AG09309 (cell line): Measurements from ENCODE around the gene EMX2.

ENCODE experiments used
- DNase-seq: peaks from one replicate; pipeline ENCODE4 v3.0.0-alpha.2; 2010; ENCODE audit warnings: low read depth
- H3K4me3 ChIP-seq: 2 replicates; pipeline ENCODE4 v1.5.1; 2011; ENCODE audit warnings: mild to moderate bottlenecking, low read depth, low read length, moderate library complexity; ENCODE audit not compliant: control insufficient read depth
- TF ChIP-seq, protein P1 (sequence below): IDR thresholded peaks from 2 replicates; pipeline ENCODE4 v1.5.1; 2011; ENCODE audit warnings: mild to moderate bottlenecking, low read depth, low read length, inconsistent platforms; ENCODE audit not compliant: insufficient read depth, control insufficient read depth; ENCODE audit errors: missing control alignments

The EMX2 gene

DNA sequence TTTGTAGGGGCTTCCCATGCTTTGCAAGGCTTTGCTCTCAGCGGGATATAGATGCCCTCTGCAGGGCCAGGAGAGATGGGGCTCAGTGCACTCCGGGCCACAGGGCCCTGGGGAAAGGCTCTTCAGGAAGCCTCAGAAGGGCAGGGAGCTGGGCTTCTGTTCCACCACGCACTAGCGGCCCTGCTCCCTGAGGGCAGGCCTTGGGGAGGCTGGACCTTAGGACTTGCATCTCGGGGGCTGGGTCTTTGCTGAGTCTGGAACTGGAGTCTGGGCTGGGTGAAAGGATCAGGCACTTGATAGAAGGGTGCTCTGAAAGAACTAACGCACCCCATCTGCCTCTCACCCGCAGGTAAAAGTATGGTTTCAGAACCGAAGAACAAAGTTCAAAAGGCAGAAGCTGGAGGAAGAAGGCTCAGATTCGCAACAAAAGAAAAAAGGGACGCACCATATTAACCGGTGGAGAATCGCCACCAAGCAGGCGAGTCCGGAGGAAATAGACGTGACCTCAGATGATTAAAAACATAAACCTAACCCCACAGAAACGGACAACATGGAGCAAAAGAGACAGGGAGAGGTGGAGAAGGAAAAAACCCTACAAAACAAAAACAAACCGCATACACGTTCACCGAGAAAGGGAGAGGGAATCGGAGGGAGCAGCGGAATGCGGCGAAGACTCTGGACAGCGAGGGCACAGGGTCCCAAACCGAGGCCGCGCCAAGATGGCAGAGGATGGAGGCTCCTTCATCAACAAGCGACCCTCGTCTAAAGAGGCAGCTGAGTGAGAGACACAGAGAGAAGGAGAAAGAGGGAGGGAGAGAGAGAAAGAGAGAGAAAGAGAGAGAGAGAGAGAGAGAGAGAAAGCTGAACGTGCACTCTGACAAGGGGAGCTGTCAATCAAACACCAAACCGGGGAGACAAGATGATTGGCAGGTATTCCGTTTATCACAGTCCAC, 5.4 kb downstream of the EMX2 start:
- DNase-seq: no peak
- TF ChIP-seq, protein P1, sequence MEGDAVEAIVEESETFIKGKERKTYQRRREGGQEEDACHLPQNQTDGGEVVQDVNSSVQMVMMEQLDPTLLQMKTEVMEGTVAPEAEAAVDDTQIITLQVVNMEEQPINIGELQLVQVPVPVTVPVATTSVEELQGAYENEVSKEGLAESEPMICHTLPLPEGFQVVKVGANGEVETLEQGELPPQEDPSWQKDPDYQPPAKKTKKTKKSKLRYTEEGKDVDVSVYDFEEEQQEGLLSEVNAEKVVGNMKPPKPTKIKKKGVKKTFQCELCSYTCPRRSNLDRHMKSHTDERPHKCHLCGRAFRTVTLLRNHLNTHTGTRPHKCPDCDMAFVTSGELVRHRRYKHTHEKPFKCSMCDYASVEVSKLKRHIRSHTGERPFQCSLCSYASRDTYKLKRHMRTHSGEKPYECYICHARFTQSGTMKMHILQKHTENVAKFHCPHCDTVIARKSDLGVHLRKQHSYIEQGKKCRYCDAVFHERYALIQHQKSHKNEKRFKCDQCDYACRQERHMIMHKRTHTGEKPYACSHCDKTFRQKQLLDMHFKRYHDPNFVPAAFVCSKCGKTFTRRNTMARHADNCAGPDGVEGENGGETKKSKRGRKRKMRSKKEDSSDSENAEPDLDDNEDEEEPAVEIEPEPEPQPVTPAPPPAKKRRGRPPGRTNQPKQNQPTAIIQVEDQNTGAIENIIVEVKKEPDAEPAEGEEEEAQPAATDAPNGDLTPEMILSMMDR: no peak
- H3K4me3 ChIP-seq: no peak overlapping the region

DNA sequence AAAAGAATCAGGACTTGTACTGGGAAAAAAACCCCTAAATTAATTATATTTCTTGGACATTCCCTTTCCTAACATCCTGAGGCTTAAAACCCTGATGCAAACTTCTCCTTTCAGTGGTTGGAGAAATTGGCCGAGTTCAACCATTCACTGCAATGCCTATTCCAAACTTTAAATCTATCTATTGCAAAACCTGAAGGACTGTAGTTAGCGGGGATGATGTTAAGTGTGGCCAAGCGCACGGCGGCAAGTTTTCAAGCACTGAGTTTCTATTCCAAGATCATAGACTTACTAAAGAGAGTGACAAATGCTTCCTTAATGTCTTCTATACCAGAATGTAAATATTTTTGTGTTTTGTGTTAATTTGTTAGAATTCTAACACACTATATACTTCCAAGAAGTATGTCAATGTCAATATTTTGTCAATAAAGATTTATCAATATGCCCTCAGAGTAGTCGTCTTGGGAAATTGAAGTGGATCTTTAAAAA, 6.6 kb downstream of the EMX2 start:
- TF ChIP-seq, protein P1: no peak
- DNase-seq: no peak
- no peak overlapping the region for H3K4me3 ChIP-seq

DNA sequence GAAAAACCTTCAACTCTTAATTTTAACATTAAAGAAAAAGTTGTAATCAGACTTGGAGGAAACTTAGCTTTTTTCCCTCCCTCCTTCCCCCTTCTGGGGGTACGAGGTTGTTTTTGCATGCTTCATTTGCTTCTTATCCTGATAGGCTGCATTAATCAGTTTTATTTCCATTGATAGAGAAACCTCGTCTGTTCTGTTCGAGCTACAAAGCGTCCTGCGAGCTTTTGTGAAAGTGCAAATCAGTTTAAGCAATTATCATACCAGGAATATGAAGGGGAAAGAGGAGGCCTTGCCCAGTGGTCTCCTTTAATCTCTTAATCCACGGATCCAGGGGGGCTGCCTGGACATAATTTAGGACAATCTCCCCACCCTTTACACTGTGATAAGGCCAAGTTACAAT, 7.5 kb downstream of the EMX2 start:
- TF ChIP-seq, protein P1: no peak
- no peak for DNase-seq
- no peak overlapping the region for H3K4me3 ChIP-seq

DNA sequence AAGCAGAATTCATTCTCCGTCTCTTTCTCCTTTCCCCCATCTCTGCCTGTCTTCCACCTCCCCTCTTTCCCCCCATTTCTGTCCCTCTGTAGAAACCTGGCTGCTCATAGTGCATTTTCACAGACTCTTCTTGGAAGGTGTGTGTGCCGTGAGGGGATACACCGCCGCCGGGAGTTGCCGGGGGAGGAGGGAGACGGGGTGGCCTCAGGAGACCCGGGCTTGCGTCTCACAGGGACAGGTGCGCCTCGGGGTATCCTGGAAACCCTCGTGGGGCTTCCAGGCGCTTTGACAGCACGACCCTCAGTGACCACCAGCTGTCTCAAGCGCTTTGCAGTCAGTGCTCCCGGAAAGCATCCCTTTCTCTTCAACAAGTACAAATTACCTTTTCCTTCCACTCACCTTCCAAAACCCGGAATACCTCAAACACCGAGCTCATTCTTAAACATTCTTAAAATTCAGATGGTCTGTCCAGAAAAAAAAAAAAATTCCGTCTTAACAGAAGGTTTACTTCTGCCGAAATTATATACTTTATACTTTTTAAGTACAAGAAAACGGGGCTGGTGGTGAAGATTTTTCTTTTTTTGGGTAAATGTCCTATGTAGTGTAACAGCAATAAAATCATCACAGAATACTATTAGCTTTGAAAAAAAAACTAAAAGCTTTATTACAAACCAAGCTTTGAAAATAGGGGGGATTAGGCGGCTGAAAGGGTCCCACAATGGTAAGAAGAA, 8.2 kb downstream of the EMX2 start:
- TF ChIP-seq, protein P1: no peak
- H3K4me3 ChIP-seq: no peak overlapping the region
- no peak for DNase-seq

DNA sequence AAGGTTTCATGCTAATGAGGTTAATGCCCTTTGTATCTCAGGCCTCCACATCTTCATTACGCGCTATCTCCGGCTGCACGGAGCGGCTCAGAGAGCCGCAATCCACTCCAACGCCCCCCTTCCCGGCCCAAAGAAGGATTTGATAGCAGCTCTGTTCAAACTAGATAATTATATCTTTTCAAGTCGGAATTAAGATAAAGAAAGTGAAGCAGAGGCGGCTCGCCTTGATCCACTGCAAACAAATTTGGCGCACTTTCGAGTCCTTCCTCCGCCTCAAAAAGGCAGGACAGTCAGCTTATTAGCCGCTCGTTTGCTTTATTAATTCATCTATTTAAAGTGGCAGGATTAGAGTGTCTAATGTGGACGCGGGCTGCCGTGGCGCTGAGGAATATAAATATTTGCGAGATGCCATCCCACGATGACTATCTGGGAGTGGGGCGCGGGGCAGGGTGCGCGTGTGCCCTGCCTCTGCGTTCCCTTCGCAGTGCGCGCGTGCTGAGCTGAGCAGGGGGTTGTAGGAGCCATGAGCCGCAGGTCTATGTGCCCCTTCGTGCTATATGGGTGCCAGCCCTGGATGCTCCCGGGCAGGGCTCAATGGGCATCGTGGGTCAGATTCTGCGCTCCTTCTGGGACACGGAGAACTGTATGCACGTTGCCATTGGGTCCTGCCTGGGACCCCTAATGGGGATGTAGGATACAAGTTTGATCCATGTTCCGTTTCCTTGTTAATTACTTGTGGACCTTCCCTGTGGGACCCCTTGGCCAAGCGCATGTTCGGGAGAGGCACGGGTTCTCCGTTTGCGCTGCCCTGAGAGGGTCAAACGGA, 9.0 kb downstream of the EMX2 start:
- TF ChIP-seq, protein P1: no peak
- H3K4me3 ChIP-seq: no peak overlapping the region
- DNase-seq: no peak

DNA sequence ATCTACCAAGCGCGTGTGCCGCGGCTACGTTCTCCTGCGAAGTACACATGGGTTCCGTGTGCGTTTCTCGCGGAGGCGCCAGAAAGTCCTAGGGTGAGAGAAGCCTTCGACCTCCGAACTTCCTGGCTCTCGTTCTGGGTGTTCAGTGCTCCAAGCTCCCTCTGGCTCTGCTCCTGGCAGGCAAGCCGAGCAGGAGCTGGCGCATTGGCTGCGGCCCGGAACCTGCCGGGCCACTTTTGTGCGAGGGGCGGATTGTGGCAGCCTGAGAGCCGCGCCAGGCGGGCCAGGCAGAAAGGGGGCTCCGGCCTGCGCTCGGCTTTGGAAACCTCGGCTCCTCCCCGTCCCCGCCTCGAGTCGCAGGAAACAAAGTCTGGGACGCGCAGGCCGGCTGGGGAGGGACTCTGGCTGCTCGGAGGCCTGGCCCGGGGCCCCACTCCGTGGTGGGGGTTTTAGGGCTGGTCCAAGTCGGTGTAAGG, 9.6 kb downstream of the EMX2 start:
- H3K4me3 ChIP-seq: no peak overlapping the region
- TF ChIP-seq, protein P1: no peak
- no peak for DNase-seq
